Renal pelvis (tissue), 4 donors: ENCODE measurements around the gene CTSD. TPM values are rescaled to one million over a fixed set of nuclear protein-coding genes. Genes with fewer than 3 reads are reported as not detected.
A peak's percentile ranks its signal among the peaks of the same experiment; 100 is the strongest.

Experiments
- DNase-seq: peaks from one replicate; pipeline ENCODE4 v3.0.0-alpha.2; 2013
- polyA plus RNA-seq, 3 donors: library from polyadenylated mRNA; unstranded; fragments of 120-200 nt; gene quantifications; one replicate each; pipeline ENCODE4 v1.2.1, GENCODE V29; 2013; ENCODE audit not compliant: insufficient read length in 3 of 3

CTSD gene
- polyA plus RNA-seq, 3 donors, result 226 to 268 (median 263) TPM

DNA sequence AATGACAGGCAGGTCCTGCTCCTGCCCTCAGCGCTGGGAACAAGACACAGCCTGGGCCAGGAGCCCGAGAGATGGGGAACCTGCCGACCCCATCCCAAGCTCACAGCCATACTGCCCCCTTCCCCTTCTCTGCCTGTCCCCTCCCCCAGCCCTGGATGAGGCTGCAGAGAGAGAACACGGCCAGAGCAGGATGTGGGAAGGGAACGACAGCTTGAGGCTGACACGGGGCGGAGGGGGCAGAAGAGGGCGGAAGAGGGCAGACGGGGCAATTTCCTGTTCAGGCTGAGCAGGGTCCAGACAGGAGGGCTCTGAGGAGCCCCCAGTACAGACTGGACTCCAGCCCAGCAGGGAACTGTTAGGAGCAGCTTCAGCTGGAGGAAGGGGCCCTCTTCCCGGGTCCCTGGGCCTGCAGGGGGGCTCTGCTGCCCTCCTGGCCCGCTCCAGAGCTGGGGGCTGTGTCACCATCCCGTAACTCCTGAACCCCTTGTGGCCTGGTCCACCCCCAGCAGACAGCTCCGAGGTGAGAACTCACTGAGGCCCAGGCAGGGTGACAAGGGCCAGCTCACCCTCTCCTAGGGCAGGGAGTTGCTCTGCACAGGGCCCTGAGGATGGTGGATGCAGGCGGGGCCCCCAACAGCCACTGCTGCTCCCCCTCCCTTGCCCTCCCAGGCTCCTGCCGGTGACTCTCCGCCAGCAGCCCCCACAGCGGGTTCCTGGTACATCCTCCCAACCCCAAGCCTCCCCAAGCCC lies 5.7 kb downstream of the CTSD start:
- DNase-seq, result no peak

- no peak for DNase-seq
These were observed 6.6 kb downstream of the CTSD start for GRCh38 chr11:1756791-1757771.

DNA sequence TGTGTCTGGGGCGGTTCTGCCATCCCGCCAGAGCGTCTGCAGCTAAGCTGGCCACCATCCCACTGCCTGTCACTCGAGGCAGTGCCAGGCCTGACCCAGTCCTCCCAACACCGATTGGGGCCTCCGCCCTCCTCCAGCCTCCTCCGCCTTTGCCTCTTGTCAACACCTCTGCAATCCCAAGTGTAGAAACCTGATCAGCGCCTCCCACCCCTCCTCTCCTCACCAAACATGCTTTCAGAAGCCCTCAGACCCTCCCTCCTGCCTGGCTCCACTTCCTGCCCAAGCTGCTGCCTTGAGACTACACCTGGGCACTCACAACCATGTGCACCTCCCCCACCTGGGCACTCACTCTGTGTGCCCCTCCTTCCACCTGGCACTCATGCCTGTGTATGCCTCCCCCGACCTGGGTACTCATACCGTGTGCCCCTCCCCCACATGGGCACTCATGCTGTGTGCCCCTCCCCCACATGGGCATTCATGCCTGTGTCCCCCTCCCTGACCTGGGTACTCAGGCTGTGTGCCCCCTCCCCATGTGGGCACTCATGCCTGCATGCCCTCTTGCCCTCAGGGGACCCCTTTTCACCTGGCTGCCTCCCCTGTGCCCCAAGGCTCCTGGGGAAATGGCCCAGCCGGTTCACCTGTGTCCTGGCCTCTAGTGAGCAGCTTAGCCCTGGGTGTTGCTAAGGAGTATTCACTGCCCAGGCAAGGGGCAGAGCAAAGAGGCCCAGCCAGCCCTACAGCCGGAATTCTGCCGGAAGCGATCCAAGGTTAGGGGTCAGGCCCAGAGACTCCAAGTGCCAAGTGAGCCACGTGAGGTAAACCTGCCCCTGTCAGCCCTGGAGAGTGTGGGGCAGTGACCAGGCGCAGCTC lies 7.8 kb downstream of the CTSD start:
- DNase-seq, result peak; percentile 74

- no peak for DNase-seq
These were observed 8.4 kb downstream of the CTSD start for GRCh38 chr11:1755344-1755691.

DNA sequence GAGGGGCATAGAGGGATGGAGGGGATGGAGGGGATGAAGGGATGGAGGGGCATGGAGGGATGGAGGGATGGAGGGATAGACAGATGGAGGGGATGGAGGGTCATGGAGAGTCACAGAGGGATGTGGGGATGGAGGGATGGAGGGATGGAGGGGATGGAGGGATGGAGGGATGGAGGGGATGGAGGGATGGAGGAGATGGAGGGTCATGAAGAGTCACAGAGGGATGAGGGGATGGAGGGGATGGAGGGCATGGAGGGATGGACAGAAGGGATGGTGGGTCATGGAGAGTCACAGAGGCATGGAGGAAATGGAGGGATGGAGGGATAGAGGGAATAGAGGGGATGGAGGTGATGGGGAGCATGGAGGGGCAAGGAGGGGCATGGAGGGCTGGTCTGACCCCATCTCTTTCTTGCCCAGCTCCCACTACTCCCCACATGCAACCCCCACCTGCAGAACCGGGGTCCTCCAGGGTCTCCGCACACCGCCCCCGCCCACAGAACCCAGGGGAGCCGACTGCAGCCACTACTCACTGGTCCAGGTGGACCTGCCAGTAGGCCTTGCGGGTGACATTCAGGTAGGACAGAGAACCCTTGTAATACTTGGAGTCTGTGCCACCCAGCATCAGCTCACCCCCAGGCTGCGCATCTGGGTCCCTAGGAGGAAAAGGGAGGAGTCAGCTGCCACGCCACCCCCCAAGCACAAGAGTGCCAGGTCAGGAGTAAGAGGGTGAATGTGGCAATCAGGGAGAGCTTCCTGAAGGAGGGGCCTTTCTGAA lies 9.2 kb downstream of the CTSD start:
- DNase-seq, result no peak

DNA sequence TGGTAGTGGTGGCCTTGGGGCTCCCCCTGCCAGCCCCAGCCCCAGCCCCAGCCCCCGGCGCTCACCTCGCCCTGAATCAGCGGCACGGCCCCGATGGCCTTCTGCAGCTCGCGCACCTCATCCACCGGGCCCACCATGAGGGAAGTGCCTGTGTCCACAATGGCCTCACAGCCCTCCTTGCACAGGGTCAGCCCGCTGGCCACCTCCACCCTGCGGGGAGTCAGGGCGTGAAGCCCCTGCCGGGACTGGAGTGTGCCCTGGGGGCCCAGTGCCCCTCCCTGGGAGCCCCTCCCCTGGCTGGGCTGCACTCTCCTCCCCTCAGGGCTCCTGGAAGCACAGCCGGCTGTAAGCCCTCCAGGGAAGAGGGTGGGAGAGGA lies 9.8 kb downstream of the CTSD start:
- DNase-seq, result no peak

GRCh38 chr11:1753229-1753928 lies 10.3 kb downstream of the CTSD start:
- no peak for DNase-seq

DNA sequence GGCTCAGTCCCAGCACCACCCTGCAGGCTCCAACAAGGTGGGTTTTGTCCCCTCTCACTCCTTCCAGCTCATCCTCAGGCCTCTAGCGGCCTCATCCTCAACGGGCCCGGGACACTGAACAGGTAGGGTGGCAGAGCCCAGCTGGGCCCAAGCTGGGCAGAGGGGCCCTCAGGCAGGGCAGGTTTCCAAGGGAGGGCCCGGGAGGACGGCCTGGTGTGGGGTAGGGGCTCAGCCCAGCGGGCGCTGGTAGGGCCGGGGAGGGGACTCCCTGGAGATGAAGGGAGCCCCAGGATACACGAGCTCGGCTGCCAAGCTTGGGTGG lies 10.9 kb downstream of the CTSD start:
- no peak for DNase-seq

DNA sequence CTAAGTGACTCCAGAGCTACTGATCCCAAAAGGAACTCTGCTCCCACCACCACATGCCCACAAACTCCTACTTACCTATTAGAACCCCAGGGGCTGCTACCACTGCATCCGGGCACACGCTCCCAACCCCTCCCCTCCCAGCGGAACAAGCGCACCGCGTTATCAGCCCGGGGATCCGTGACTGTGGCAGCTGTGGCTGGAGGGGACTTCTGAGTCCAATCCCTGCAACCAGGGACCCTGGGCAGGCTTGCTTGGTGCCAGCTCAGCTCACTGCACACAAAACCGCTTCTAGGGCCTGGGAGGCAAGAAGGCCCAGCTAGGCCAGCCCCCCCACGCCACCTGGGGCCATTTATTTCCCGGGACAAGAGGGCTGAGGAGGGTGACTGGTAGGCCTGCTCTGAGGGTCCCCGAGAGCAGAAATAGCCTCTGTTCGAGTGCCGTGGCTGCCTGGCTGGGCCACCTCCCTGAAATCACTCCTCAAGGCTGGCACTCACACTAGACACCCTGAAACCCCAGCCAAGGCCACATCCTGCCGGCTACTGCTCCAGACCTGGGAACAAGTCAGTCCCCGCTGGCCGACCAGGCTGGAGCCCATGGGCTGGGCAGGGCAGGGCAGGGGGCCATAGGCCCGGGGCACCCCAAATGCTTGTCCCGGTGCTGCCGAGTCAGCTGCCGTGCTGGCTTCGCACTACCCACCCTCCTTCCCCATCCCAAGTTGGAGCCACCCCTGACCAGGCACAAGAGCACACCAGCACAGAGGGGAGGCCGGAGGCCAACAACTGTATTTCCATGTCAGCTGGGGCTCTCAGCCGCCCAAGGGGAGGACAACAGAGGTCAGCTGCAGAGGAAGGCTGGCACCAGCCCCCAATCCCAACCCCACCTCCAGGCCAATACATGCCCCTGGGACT lies 11.5 kb downstream of the CTSD start:
- no peak for DNase-seq

DNA sequence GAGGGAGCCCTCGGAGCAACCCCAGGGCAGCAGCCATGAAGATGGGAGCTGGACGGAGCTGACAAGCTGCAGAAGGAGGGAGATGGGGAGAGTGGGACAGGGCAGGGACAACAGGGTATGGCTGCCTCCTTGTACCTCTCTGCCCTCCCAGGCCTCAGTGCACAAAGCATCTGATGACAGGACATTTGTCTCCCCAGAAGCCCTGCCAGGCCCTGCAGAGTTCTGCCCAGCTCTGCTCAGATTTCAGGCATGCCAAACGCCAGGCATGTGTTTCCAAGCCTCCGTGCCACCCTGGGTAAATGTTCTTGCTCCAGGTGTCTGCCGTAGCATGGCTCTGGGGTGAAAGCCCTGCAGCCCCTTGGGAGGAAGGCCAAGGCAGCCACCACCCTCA lies 12.2 kb downstream of the CTSD start:
- no peak for DNase-seq

- DNase-seq, result no peak
These were observed 12.7 kb downstream of the CTSD start for GRCh38 chr11:1750840-1751530.

- DNase-seq, result no peak
These were observed 13.3 kb downstream of the CTSD start, which contains the start of gene IFITM10 for GRCh38 chr11:1750481-1750839. Gene IFITM10 (minus strand): TSS chr11:1750595. CDS start chr11:1750442, 153 bp downstream.

- no peak for DNase-seq
These were observed 14.1 kb downstream of the CTSD start for GRCh38 chr11:1749395-1750351.

GRCh38 chr11:1748636-1749394 lies 14.9 kb downstream of the CTSD start:
- DNase-seq, result no peak

DNA sequence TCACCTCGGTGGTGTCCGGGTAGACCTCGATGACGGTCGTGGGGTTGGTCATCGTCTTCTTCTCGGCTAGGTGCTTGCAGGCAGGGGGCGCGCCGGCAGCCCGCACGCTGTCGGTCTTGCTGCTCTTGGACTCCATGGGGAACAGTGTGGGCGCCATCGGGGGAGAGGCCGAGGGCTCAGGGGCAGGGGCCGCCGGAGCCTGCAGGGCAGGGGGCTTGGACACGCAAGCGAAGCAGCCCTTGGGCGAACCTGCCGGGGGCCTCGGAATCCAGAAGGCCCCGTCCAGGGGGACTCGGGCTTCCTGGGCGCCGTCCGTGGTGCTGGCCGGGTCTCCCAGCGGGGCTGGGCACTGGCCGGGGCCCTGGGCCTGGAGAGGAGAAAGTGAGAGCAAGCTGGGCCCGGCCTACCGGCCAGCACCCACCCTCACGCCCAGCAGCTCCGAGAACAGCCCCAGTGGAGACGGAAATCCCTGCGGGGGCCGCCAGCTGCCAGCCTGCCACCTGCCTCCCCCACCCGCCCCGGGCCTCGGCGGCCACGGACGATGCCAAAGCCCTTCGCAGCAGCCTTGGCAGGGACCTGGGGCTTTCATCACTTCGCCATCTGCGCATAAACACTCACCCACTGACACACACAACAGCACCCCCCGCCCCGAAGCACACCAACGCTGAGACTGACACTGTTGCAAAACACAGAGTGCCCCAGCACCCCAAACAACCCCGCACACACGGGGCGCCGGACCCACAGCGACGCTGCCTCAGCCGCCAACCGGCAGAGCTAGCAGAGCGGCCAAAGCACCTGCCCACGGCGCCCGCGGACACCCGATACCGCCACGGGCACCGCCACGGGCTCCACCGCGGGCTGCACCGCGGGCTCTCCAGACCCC lies 15.7 kb downstream of the CTSD start:
- DNase-seq, result no peak
